GM23248 (cell line): ENCODE measurements around the gene MAK.

ENCODE experiments used
- EZH2 ChIP-seq: fragments of 200-600 bp; sonication (generic); IDR thresholded peaks from 2 replicates; pipeline ENCODE4 v1.6.1; 2018; ENCODE audit warnings: antibody characterized with exemption, mild to moderate bottlenecking; ENCODE audit not compliant: insufficient read depth, poor library complexity, severe bottlenecking
- EZH2phosphoT487 ChIP-seq: fragments of 200-600 bp; sonication (generic); IDR thresholded peaks from 2 replicates; pipeline ENCODE4 v1.6.1; 2018; ENCODE audit warnings: antibody characterized with exemption, moderate library complexity, mild to moderate bottlenecking, low read depth; ENCODE audit not compliant: insufficient read depth

DNA sequence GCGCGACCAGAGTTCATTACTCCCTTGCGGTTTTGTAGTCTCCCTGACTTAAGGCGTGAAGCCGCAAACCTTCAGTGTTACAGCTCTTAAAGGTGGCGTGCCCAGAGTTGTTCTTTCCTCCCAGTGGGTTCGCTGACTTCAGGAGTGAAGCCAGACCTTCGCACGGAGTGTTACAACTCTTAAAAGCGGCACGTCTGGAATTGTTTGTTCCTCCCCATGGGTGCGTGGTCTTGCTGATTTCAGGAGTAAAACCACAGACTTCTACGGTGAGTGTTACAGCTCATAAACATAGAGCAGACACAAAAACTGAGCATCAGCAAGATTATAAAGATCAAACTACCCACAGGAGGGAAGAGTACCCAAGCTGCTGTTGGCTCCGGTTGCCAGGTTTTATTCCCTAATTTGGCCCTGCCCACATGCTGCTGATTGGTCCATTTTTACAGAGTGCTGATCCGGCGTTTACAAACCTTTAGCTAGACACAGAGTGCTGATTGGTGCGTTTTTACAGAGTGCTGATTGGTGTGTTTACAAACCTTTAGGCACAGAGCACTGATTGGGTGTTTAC, 105.1 kb downstream of the MAK start:
- TF ChIP-seq EZH2 (no peak), EZH2phosphoT487 (no peak)
